Testis (tissue), 3 donors: ENCODE measurements around the gene WNT4. TPM values are rescaled to one million over a fixed set of nuclear protein-coding genes. Genes with fewer than 3 reads are reported as not detected.

Experiments used
- DNase-seq: peaks from one replicate; pipeline ENCODE4 v3.0.0-alpha.2; 2019
- H3K27ac ChIP-seq, 2 donors: fragments of 200-600 bp; sonication (generic); one replicate each; pipeline ENCODE4 v1.5.1; 2019
- H3K27me3 ChIP-seq: fragments of 200-600 bp; sonication (generic); one replicate; pipeline ENCODE4 v1.5.1; 2019
- H3K36me3 ChIP-seq: fragments of 200-600 bp; sonication (generic); one replicate; pipeline ENCODE4 v1.5.1; 2017; ENCODE audit warnings: low read depth; ENCODE audit errors: missing control alignments
- H3K4me1 ChIP-seq: fragments of 200-600 bp; sonication (generic); one replicate; pipeline ENCODE4 v1.5.1; 2019
- H3K4me3 ChIP-seq, 2 donors: fragments of 200-600 bp; sonication (generic); one replicate each; pipeline ENCODE4 v1.5.1; 2017 to 2019
- H3K9me3 ChIP-seq: fragments of 200-600 bp; sonication (generic); one replicate; pipeline ENCODE4 v1.5.1; 2017
- CTCF ChIP-seq, 3 experiments: fragments of 450-650 bp in 2 of 3; fragments of 200-600 bp in 1 of 3; sonication (generic) in 1 of 3; IDR thresholded peaks; one replicate each; pipeline ENCODE4 v1.5.1; 2016 to 2019; ENCODE audit warnings: antibody characterized with exemption in 3 of 3, mild to moderate bottlenecking in 2 of 3, moderate library complexity in 1 of 3
- POLR2A ChIP-seq: fragments of 450-650 bp; IDR thresholded peaks from one replicate; pipeline ENCODE4 v1.6.1; 2017; ENCODE audit warnings: antibody characterized with exemption, mild to moderate bottlenecking, moderate library complexity
- WGBS, 2 donors: methylation state at CpG; one replicate each; pipeline ENCODE4 v1.1.5; 2018; 5-methylcytosine and 5-hydroxymethylcytosine counted together
- intact Hi-C: fragments of 100-400 bp; cut with DNase I; formaldehyde crosslinking; loops from one replicate; pipeline ENCODE4 v1.15.1; 2023; ENCODE audit warnings: low total_unique reads
- polyA plus RNA-seq: library from polyadenylated mRNA; stranded (reverse); fragments of 350-450 nt; fragmentation: Illumina TruSeq; extraction: RNeasy Lipid Tissue Mini Kit (QIAGEN cat#74804); gene quantifications from one replicate; pipeline ENCODE4 v1.2.3, GENCODE V29; 2014; ENCODE audit warnings: low read depth, low replicate concordance; ENCODE audit not compliant: insufficient read depth
- total RNA-seq, 2 donors: library from RNA; depleted of rRNA; stranded (reverse); fragments of >200 nt; gene quantifications; one replicate each; pipeline ENCODE4 v1.2.3, GENCODE V29; 2016

The WNT4 gene
- total and polyA plus RNA-seq, 3 donors from 2014 or later = 0.55 to 3.2 (median 0.74) TPM

DNA sequence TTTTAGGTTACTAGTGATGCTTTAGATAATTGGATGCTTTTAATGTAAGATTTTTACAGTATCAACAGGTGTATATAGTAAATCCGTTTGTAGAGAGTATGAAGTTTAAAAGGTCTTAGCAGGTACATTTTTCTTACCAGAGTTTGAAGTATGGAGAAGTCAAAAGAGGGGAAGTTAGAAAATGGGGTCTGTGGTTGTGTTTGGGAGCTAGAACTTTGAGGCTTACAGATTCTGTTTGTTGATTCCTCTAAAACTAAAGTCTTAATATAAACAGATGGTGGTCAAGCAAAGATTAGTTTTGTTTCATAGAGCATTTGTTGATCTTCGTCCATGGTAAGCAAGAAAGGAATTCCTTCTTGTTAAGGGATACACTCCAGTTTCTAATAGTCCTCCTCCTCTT, 54.6 kb downstream of the WNT4 start:
- H3K36me3 ChIP-seq = no peaks in the 10 kb centered on the region
- intact Hi-C loops = no loop called here
- no peaks in the 10 kb centered on the region for H3K9me3 ChIP-seq
- 37 to 51% methylated on average over 2 of the region's 2 CpGs for WGBS, 2 donors
- H3K27me3 ChIP-seq = no peaks in the 10 kb centered on the region
- H3K4me1 ChIP-seq = peaks cover 15% of the 10 kb centered on the region
- H3K27ac ChIP-seq = no peak overlapping the region
- no peak for DNase-seq
- TF ChIP-seq POLR2A (no peak), CTCF (IDR thresholded peaks at IDR 0.05) (no peak)
- H3K4me3 ChIP-seq = no peak overlapping the region

DNA sequence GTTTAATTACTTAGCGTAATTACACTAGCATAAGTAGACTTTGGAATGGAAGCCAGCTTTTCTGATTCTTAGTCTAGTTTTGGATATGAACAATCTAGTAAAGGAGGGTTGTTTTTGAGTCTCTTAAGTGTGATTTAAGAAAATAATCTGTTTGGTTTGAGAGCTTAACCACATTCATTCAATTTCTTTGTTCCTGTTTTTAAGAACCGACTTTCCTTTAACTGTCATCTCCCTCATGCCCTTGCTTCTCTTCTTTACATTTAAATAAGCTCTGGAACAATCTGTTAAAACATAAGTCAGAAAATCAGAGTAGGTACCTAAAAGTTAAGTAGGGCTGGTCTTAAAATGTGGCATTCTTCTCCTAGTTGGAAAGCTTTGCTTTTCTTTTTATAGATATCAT, 62.7 kb downstream of the WNT4 start:
- H3K27ac ChIP-seq = no peak overlapping the region
- intact Hi-C loops = no loop called here
- H3K36me3 ChIP-seq = no peaks in the 10 kb centered on the region
- no peaks in the 10 kb centered on the region for H3K27me3 ChIP-seq
- H3K4me3 ChIP-seq = no peak overlapping the region
- DNase-seq = no peak
- peaks cover 21% of the 10 kb centered on the region for H3K4me1 ChIP-seq
- H3K9me3 ChIP-seq = no peaks in the 10 kb centered on the region
- 79 to 89% methylated on average over 2 of the region's 2 CpGs for WGBS, 2 donors
- TF ChIP-seq CTCF (IDR thresholded peaks at IDR 0.05) = no peak
- TF ChIP-seq POLR2A = no peak

DNA sequence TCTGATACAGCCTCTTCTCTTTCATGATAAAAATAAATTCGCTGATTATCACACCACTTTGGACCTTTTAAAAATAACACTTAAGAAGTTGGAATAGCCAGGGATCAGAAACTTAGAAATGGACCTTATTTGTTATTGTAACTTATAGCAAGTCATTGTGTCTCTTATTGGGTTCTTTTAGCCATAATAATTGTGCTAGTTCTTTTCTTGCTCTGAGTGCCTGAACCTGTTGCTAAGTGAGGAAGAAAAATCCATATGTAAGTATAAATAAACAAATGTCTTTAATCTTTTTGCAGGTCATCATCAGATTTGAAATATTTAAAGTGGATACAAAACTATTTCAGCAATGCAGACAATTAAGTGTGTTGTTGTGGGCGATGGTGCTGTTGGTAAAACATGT, 64.8 kb downstream of the WNT4 start:
- intact Hi-C loops = no loop called here
- TF ChIP-seq POLR2A (no peak), CTCF (IDR thresholded peaks at IDR 0.05) (no peak)
- Histone ChIP-seq H3K4me1 (peaks cover 28% of the 10 kb centered on the region), H3K36me3 (no peaks in the 10 kb centered on the region), H3K4me3 (no peak overlapping the region), H3K27me3 (no peaks in the 10 kb centered on the region), H3K27ac (no peak overlapping the region), H3K9me3 (no peaks in the 10 kb centered on the region)
- WGBS, 2 donors = 67 to 78% methylated on average over 2 of the region's 2 CpGs
- DNase-seq = no peak

- TF ChIP-seq CTCF (IDR thresholded peaks at IDR 0.05) (no peak), POLR2A (no peak)
- Histone ChIP-seq H3K9me3 (no peaks in the 10 kb centered on the region), H3K27me3 (no peaks in the 10 kb centered on the region), H3K27ac (no peak overlapping the region), H3K4me1 (peaks cover 28% of the 10 kb centered on the region), H3K36me3 (no peaks in the 10 kb centered on the region), H3K4me3 (no peak overlapping the region)
- intact Hi-C loops = no loop called here
- DNase-seq = no peak
- 26 to 49% methylated on average over 5 of the region's 5 CpGs for WGBS, 2 donors
Observed at GRCh38 chr1:22077728-22078127, 65.2 kb downstream of the WNT4 start.

DNA sequence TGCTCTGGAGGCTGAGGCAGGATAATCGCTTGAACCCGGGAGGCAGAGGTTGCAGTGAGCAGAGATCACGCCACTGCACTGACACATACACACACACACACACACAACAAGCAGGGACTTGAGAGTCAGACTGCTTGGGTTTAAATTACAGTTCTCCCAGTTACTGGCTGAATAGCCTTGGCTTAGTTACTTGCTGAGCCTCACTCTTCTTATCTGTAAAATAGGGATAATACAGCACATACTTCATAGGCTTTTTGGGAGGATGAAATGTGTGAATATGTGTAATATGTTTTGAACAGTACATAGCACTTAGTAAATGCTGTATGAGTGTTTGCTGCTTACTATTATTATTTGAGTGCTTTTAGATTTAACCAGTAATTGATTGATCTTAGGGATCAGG, 66.6 kb downstream of the WNT4 start:
- TF ChIP-seq CTCF (IDR thresholded peaks at IDR 0.05) (no peak), POLR2A (no peak)
- no peak for DNase-seq
- no peaks in the 10 kb centered on the region for H3K36me3 ChIP-seq
- H3K9me3 ChIP-seq = no peaks in the 10 kb centered on the region
- no peak overlapping the region for H3K4me3 ChIP-seq
- intact Hi-C loops = no loop called here
- H3K27me3 ChIP-seq = no peaks in the 10 kb centered on the region
- H3K27ac ChIP-seq = no peak overlapping the region
- peaks cover 33% of the 10 kb centered on the region for H3K4me1 ChIP-seq
- WGBS, 2 donors = 87 to 100% methylated on average over 3 of the region's 3 CpGs
